Upper lobe of left lung (tissue), 6 donors: Measurements from ENCODE around the gene GALNT6. TPM values are rescaled to one million over a fixed set of nuclear protein-coding genes. Genes with fewer than 3 reads are reported as not detected.

ENCODE experiments used
- ATAC-seq, 2 donors: fragments of 200-7000 bp; cut with Tn5 transposase; one replicate each; pipeline ENCODE4 v1.9.1; 2022; ENCODE audit warnings: mild to moderate bottlenecking in 2 of 2, moderate library complexity in 2 of 2; ENCODE audit not compliant: low FRiP score in 2 of 2
- DNase-seq, 2 donors: peaks; one replicate each; pipeline ENCODE4 v3.0.0-alpha.2; 2019 to 2020
- H3K27ac ChIP-seq, 4 donors: fragments of 200-600 bp; sonication (generic); one replicate each; pipeline ENCODE4 v1.5.1; 2016 to 2019
- H3K27me3 ChIP-seq, 4 donors: fragments of 200-600 bp; sonication (generic); one replicate each; pipeline ENCODE4 v1.5.1; 2017 to 2019
- H3K36me3 ChIP-seq, 4 donors: fragments of 200-600 bp; sonication (generic); one replicate each; pipeline ENCODE4 v1.5.1; 2016 to 2019
- H3K4me1 ChIP-seq, 4 donors: fragments of 200-600 bp; sonication (generic); one replicate each; pipeline ENCODE4 v1.5.1; 2018 to 2019
- H3K4me3 ChIP-seq, 4 donors: fragments of 200-600 bp; sonication (generic); one replicate each; pipeline ENCODE4 v1.5.1; 2017 to 2019; ENCODE audit warnings: mild to moderate bottlenecking in 2 of 4, moderate library complexity in 1 of 4
- H3K9me3 ChIP-seq, 4 donors: fragments of 200-600 bp; sonication (generic); one replicate each; pipeline ENCODE4 v1.5.1; 2018 to 2019
- CTCF ChIP-seq, 6 experiments: fragments of 450-650 bp in 4 of 6; fragments of 200-600 bp in 2 of 6; sonication (generic) in 2 of 6; IDR thresholded peaks; one replicate each; pipeline ENCODE4 v1.5.1; 2016 to 2019; ENCODE audit warnings: antibody characterized with exemption in 6 of 6
- EP300 ChIP-seq, 4 donors: sonication (generic); formaldehyde crosslinking; IDR thresholded peaks; one replicate each; pipeline ENCODE4 v1.5.1; 2017; ENCODE audit warnings: antibody characterized with exemption in 4 of 4, control low read depth in 2 of 4
- POLR2A ChIP-seq, 4 donors: fragments of 450-650 bp; IDR thresholded peaks; one replicate each; pipeline ENCODE4 v1.5.1; 2016 to 2017; ENCODE audit warnings: antibody characterized with exemption in 4 of 4, mild to moderate bottlenecking in 2 of 4
- POLR2AphosphoS5 ChIP-seq, 2 donors: sonication (generic); formaldehyde crosslinking; IDR thresholded peaks; one replicate each; pipeline ENCODE4 v1.5.1; 2017; ENCODE audit warnings: antibody characterized with exemption in 2 of 2
- WGBS, 2 donors: methylation state at CpG; one replicate each; pipeline ENCODE4 v1.1.5; 2017 to 2018; 5-methylcytosine and 5-hydroxymethylcytosine counted together
- total RNA-seq, 6 donors: library from RNA; depleted of rRNA in 4 of 6; stranded (reverse); fragments of >200 nt in 4 of 6; gene quantifications; one replicate each; pipeline versions ENCODE4 v1.1.0 to v1.2.1, GENCODE V29; 2016 to 2021
- donor health status: DM: no; HTN: no; CAD: no; lungs with moderate emphysema.
- donor health status: DM: no; HTN: yes; CAD: no; lungs with severe emphysema.

The GALNT6 gene
- total RNA-seq, 6 donors from 2014 or later, result 8.3 to 56.6 (median 21.3) TPM

- 89 to 91% methylated on average over 6 to 11 of the region's 11 CpGs for WGBS, 2 donors
- DNase-seq, result peak in 1 of 2 donors; percentile 44
Measured at GRCh38 chr12:51364001-51364400, 27.2 kb downstream of the GALNT6 start.

GRCh38 chr12:51362747-51363342 is 28.4 kb downstream of the GALNT6 start:
- no peak for ATAC-seq
- Histone ChIP-seq H3K4me3 (no peak overlapping the region), H3K27me3 (no peaks in the 10 kb centered on the region), H3K9me3 (no peaks in the 10 kb centered on the region), H3K27ac (no peak overlapping the region), H3K36me3 (no peaks in the 10 kb centered on the region), H3K4me1 (no peaks in the 10 kb centered on the region)
- no peak for DNase-seq
- TF ChIP-seq POLR2A (IDR thresholded peaks at IDR 0.05) (no peak), EP300 (IDR thresholded peaks at IDR 0.05) (no peak), CTCF (IDR thresholded peaks at IDR 0.05) (no peak), POLR2AphosphoS5 (IDR thresholded peaks at IDR 0.05) (no peak)
- 72 to 74% methylated on average over 2 of the region's 2 CpGs for WGBS, 2 donors

More at GRCh38 chr12:51364001-51364400, 27.2 kb downstream of the GALNT6 start:
- H3K36me3 ChIP-seq, result no peaks in the 10 kb centered on the region
- no peaks in the 10 kb centered on the region for H3K27me3 ChIP-seq
- no peak for ATAC-seq
- H3K4me1 ChIP-seq, result peaks cover 0 to 4% (median 2%) of the 10 kb centered on the region in 4 donors
- H3K4me3 ChIP-seq, result no peak overlapping the region
- TF ChIP-seq POLR2A (IDR thresholded peaks at IDR 0.05) (no peak), CTCF (IDR thresholded peaks at IDR 0.05) (no peak), POLR2AphosphoS5 (IDR thresholded peaks at IDR 0.05) (no peak), EP300 (IDR thresholded peaks at IDR 0.05) (no peak)
- no peaks in the 10 kb centered on the region for H3K9me3 ChIP-seq
- H3K27ac ChIP-seq, result no peak overlapping the region

- ATAC-seq, result no peak
- no peak for TF ChIP-seq EP300 (IDR thresholded peaks at IDR 0.05)
- Histone ChIP-seq H3K36me3 (no peaks in the 10 kb centered on the region), H3K27me3 (no peaks in the 10 kb centered on the region), H3K4me3 (no peak overlapping the region), H3K4me1 (no peaks in the 10 kb centered on the region), H3K27ac (no peak overlapping the region), H3K9me3 (no peaks in the 10 kb centered on the region)
- 80 to 85% methylated on average over 2 to 6 of the region's 6 CpGs for WGBS, 2 donors
- DNase-seq, result no peak
Measured at GRCh38 chr12:51362307-51362706, 28.9 kb downstream of the GALNT6 start.

GRCh38 chr12:51361161-51362016 is 29.8 kb downstream of the GALNT6 start:
- Histone ChIP-seq H3K27ac (no peak overlapping the region), H3K27me3 (no peaks in the 10 kb centered on the region), H3K4me1 (no peaks in the 10 kb centered on the region), H3K4me3 (no peak overlapping the region), H3K36me3 (no peaks in the 10 kb centered on the region), H3K9me3 (no peaks in the 10 kb centered on the region)
- ATAC-seq (no peak), DNase-seq (no peak)
- whole genome bisulfite sequencing, 2 donors, result 87 to 90% methylated on average over 7 to 8 of the region's 8 CpGs
- TF ChIP-seq EP300 (IDR thresholded peaks at IDR 0.05) (no peak), CTCF (IDR thresholded peaks at IDR 0.05) (no peak), POLR2A (IDR thresholded peaks at IDR 0.05) (no peak), POLR2AphosphoS5 (IDR thresholded peaks at IDR 0.05) (no peak)

- H3K4me3 ChIP-seq, result no peak overlapping the region
- no peaks in the 10 kb centered on the region for H3K27me3 ChIP-seq
- no peaks in the 10 kb centered on the region for H3K9me3 ChIP-seq
- no peaks in the 10 kb centered on the region for H3K36me3 ChIP-seq
- no peak for DNase-seq
- WGBS, 2 donors, result 90 to 96% methylated on average over 2 of the region's 2 CpGs
- H3K27ac ChIP-seq, result no peak overlapping the region
- no peaks in the 10 kb centered on the region for H3K4me1 ChIP-seq
- no peak for ATAC-seq
- no peak for TF ChIP-seq POLR2AphosphoS5 (IDR thresholded peaks at IDR 0.05)
- TF ChIP-seq CTCF (IDR thresholded peaks at IDR 0.05), result no peak
- no peak for TF ChIP-seq POLR2A (IDR thresholded peaks at IDR 0.05)
Measured at GRCh38 chr12:51360315-51360714, 30.9 kb downstream of the GALNT6 start.
